Ishikawa (cell line): ENCODE data around the gene STMN3.

Experiments used
- EGR1 ChIP-seq: IDR thresholded peaks from 2 replicates; pipeline ENCODE4 v1.6.1; 2012
- EP300 ChIP-seq: IDR thresholded peaks from 2 replicates; pipeline ENCODE4 v1.6.1; 2012; ENCODE audit warnings: borderline replicate concordance
- NFIC ChIP-seq: IDR thresholded peaks from 2 replicates; pipeline ENCODE4 v1.6.1; 2012
- RAD21 ChIP-seq: IDR thresholded peaks from 2 replicates; pipeline ENCODE4 v1.6.1; 2012; ENCODE audit warnings: low read depth
- TAF1 ChIP-seq: IDR thresholded peaks from 2 replicates; pipeline ENCODE4 v1.6.1; 2012; ENCODE audit warnings: low read depth, mild to moderate bottlenecking
- TEAD4 ChIP-seq: IDR thresholded peaks from 2 replicates; pipeline ENCODE4 v1.6.1; 2012
- YY1 ChIP-seq: IDR thresholded peaks from 2 replicates; pipeline ENCODE4 v1.6.1; 2012; ENCODE audit warnings: low read depth
- TF ChIP-seq, protein P1 (sequence below): IDR thresholded peaks from 2 replicates; pipeline ENCODE4 v1.6.1; 2012; ENCODE audit warnings: low read depth, mild to moderate bottlenecking
- TF ChIP-seq, protein P2 (sequence below): IDR thresholded peaks from 2 replicates; pipeline ENCODE4 v1.6.1; 2012
- TF ChIP-seq, protein P3 (sequence below): IDR thresholded peaks from 2 replicates; pipeline ENCODE4 v1.6.1; 2012

DNA sequence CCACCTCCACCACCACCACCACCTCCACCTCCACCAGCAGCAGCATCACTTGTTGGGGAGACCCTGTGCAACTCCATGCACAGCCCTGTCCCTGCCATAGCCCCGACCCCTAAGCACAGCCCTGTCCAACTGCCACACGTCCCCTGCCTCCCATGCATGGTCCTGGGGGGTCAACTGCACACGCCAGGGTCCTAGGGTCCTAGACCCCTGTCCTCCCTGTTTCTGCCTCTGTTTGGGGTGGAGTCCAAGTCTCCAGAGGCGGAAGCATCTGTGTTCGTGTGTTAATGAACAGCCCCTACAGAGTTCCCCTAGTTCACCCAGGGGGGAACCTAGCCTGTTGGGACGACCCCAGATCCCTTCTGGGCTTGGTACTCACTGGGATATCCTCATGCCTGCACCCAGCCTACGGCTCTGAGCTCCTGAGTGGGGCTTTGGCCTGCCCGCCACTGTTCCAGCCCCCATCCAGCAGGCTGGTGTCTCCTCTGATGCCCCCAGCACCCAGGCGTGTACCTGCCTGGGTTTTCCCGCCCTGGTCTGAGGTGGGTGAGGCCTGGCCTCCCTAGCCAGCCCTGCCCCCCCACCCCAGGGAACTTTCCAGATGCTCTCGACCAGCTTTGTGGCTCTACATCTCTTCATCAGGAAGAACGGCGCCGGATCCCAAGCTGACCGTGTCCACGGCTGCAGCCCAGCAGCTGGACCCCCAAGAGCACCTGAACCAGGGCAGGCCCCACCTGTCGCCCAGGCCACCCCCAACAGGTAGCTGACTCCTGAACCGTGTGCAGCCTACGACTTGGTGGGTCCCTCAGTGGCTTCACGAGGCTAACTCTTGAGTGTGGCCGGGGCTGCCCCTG lies 40.7 kb upstream of the STMN3 start:
- TF ChIP-seq, protein P1, sequence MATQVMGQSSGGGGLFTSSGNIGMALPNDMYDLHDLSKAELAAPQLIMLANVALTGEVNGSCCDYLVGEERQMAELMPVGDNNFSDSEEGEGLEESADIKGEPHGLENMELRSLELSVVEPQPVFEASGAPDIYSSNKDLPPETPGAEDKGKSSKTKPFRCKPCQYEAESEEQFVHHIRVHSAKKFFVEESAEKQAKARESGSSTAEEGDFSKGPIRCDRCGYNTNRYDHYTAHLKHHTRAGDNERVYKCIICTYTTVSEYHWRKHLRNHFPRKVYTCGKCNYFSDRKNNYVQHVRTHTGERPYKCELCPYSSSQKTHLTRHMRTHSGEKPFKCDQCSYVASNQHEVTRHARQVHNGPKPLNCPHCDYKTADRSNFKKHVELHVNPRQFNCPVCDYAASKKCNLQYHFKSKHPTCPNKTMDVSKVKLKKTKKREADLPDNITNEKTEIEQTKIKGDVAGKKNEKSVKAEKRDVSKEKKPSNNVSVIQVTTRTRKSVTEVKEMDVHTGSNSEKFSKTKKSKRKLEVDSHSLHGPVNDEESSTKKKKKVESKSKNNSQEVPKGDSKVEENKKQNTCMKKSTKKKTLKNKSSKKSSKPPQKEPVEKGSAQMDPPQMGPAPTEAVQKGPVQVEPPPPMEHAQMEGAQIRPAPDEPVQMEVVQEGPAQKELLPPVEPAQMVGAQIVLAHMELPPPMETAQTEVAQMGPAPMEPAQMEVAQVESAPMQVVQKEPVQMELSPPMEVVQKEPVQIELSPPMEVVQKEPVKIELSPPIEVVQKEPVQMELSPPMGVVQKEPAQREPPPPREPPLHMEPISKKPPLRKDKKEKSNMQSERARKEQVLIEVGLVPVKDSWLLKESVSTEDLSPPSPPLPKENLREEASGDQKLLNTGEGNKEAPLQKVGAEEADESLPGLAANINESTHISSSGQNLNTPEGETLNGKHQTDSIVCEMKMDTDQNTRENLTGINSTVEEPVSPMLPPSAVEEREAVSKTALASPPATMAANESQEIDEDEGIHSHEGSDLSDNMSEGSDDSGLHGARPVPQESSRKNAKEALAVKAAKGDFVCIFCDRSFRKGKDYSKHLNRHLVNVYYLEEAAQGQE = no peak
- TF ChIP-seq RAD21 (no peak), NFIC (no peak), EP300 (no peak), TAF1 (no peak), EGR1 (no peak), TEAD4 (no peak), YY1 (no peak)
- TF ChIP-seq, protein P2, sequence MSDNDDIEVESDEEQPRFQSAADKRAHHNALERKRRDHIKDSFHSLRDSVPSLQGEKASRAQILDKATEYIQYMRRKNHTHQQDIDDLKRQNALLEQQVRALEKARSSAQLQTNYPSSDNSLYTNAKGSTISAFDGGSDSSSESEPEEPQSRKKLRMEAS = no peak
- TF ChIP-seq, protein P3, sequence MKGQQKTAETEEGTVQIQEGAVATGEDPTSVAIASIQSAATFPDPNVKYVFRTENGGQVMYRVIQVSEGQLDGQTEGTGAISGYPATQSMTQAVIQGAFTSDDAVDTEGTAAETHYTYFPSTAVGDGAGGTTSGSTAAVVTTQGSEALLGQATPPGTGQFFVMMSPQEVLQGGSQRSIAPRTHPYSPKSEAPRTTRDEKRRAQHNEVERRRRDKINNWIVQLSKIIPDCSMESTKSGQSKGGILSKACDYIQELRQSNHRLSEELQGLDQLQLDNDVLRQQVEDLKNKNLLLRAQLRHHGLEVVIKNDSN = no peak
